ENCODE results near the gene ASB18. TPM values are rescaled to one million over a fixed set of nuclear protein-coding genes. Genes with fewer than 3 reads are reported as not detected.

The ASB18 gene
- total RNA-seq, 2 experiments from 2014 or later, result not detected

DNA sequence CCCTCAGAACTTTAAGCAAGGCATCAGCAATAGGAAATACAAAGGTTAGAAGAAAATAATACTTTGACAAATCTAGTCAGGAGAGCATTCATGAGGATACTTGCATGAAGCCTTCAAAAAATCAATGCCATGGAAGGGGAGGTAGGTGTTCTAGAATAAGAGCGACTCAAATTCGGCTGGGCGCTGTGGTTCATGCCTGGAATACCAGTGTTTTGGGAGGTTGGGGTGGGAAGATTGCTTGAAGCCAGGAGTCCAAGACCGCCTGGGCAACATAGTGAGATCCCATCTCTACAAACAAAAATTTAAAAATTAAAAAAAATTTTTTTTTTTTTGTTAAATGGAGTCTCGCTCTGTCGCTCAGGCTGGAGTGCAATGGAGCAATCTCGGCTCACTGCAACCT is 117.8 kb downstream of the ASB18 start:
- no peak overlapping the region for H3K27ac Mint-ChIP-seq

DNA sequence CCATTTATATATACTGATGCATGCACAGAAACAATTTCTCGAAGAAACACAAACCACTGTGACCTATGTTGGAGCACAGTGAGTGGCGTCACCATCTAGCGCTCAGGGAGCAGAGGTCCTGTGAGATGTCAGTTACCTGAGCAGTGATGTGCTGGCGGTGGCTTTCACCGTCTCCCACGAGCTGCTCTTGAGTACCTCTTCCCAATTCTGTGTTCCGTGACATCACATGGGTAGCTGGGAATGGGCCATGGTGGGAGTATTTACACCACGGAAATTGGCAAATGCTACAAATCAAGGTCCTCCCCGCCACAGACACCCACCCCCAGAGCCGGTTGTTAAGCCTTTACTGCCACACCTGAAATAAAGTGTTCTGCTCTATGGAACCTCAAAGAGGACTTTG is 120.4 kb downstream of the ASB18 start:
- POLR2A ChIA-PET, result no interaction called here
- DNase-seq, result no peak
- Mint-ChIP-seq H3K9me3 (no peaks in the 10 kb centered on the region), H3K27me3 (peaks cover 2% of the 10 kb centered on the region), H3K27ac (no peak overlapping the region), H3K4me1 (no peaks in the 10 kb centered on the region), H3K36me3 (ENCODE audit: low read depth) (no peaks in the 10 kb centered on the region), H3K4me3 (no peak overlapping the region)
- CTCF ChIA-PET, result no interaction called here

More for the DNA sequence above, 117.8 kb downstream of the ASB18 start:
- ChIA-PET POLR2A (no interaction called here), CTCF (no interaction called here)
- Mint-ChIP-seq H3K4me3 (no peak overlapping the region), H3K9me3 (no peaks in the 10 kb centered on the region), H3K36me3 (ENCODE audit: low read depth) (no peaks in the 10 kb centered on the region), H3K4me1 (no peaks in the 10 kb centered on the region), H3K27me3 (peaks cover 2% of the 10 kb centered on the region)
- no peak for DNase-seq

Other genes starting within 250 kb of the ASB18 start
- not detected for gene GBX2, start 96.0 kb downstream of the ASB18 start, total RNA-seq

Measured in activated CD4-positive, alpha-beta memory T cell treated with anti-CD3 and anti-CD28 coated beads, Interleukin-2, amount 10 ng/mL, durations not matched to agents 7 days and 5 days (primary cell).